ENCODE data around the gene ADRA2B. TPM values are rescaled to one million over a fixed set of nuclear protein-coding genes. Genes with fewer than 3 reads are reported as not detected.

Gene ADRA2B
- 1 to 10 TPM in 2 of 4 donors, under 1 TPM in 2; 0.33 to 4.6 (median 1.4) TPM for total RNA-seq

- no peak for TF ChIP-seq CTCF (IDR thresholded peaks at IDR 0.05; ENCODE audit: low read depth)
Observed at GRCh38 chr2:96116424-96116878, at the start of gene ADRA2B. Gene ADRA2B, minus strand, starts transcription at chr2:96116571. Its CDS starts 422 bp downstream, at chr2:96116149.

GRCh38 chr2:96164459-96165184 lies 48.3 kb upstream of the ADRA2B start:
- TF ChIP-seq CTCF (IDR thresholded peaks at IDR 0.05; ENCODE audit: low read depth): no peak

- no peak for TF ChIP-seq CTCF (IDR thresholded peaks at IDR 0.05; ENCODE audit: low read depth)
Observed at GRCh38 chr2:96163768-96164429, 47.5 kb upstream of the ADRA2B start.

GRCh38 chr2:96163415-96163767 lies 47.0 kb upstream of the ADRA2B start:
- no peak for TF ChIP-seq CTCF (IDR thresholded peaks at IDR 0.05; ENCODE audit: low read depth)

- TF ChIP-seq CTCF (IDR thresholded peaks at IDR 0.05; ENCODE audit: low read depth): no peak
Observed at GRCh38 chr2:96161898-96162297, 45.5 kb upstream of the ADRA2B start.

GRCh38 chr2:96159084-96159830 lies 42.9 kb upstream of the ADRA2B start:
- TF ChIP-seq CTCF (IDR thresholded peaks at IDR 0.05; ENCODE audit: low read depth): no peak

- TF ChIP-seq CTCF (IDR thresholded peaks at IDR 0.05; ENCODE audit: low read depth): no peak
Observed at GRCh38 chr2:96158554-96158940, 42.2 kb upstream of the ADRA2B start.
